SIG-M5 treated with dmso at 0.1 percent for 504 hours (cell line): Measurements from ENCODE around the gene C2CD3.
"Not testable (repeated sequence)": the region's sequence is repeated elsewhere in the genome, so short reads cannot be mapped to it uniquely, and the experiment has no call there.

ENCODE experiments used
- DNase-seq: peaks from one replicate; lab custom pipeline; 2025; ENCODE audit not compliant: unreplicated experiment; lab: John Stamatoyannopoulos, UW

Gene C2CD3

GRCh38 chr11:74159642-74160041 lies 11.2 kb downstream of the C2CD3 start:
- no peak for DNase-seq

GRCh38 chr11:74157169-74157568 lies 13.6 kb downstream of the C2CD3 start:
- no peak for DNase-seq

DNA sequence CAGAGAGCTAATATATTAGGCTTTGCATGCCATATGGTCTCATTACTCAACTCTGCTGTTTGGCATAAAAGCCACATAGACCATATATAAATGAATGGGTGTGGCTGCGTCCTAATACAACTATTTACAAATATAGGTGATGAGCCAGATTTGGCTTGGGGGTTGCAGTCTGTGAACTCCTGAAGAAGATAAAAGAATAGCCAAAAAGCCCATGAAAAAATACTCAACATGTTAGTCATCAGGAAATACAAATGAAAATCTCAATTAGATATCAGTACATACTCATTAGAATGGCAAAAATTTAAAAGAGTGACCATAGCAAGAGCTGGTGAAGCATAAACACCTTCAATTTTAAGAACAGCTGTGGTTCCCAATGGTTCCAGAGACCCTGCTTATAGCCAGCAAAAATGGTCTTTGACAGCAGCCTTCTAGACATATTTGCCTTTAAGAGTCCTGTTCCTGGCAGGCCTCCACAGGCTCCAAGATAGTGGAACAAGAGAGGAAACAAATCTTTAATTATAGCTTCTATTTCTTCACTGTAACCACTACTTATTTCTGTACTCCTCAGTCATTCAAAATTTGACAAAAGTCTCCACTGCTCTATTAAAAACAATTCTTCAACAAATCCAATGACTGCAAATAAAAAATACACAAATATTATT lies 16.1 kb downstream of the C2CD3 start:
- no peak for DNase-seq

GRCh38 chr11:74153224-74153623 lies 17.6 kb downstream of the C2CD3 start:
- DNase-seq, result no peak

DNA sequence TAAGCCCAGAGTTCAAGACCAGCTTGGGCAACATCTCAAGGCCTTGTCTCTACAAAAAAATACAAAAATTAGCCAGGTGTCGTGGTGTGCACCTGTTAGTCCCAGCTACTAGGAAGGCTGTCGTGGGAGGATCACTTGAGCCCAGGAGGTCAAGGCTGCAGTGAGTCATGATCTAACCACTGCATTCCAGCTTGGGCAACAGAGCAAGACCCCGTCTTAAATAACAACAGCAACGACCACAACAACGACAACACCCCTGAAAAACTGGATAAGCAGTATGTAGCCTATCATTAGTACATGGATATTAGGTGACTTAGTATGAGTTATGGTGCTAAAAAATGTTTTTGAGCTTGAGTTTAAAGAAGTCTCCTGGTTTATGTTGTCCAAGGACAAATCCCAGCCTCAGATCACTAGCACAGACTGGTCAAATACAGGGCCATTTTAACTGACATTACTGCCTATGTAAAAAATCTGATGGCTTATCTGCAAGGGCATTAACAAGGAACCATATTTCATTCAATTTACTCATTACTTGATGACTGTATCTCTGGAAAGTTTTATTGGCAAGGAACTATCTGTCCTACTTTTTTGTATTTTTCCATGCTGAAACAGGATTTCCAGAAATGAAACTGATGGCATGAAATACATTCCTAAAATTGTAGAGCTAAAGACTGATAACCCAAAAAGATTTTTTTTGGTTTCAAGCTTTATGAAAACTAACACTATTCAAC lies 23.4 kb downstream of the C2CD3 start:
- no peak for DNase-seq

DNA sequence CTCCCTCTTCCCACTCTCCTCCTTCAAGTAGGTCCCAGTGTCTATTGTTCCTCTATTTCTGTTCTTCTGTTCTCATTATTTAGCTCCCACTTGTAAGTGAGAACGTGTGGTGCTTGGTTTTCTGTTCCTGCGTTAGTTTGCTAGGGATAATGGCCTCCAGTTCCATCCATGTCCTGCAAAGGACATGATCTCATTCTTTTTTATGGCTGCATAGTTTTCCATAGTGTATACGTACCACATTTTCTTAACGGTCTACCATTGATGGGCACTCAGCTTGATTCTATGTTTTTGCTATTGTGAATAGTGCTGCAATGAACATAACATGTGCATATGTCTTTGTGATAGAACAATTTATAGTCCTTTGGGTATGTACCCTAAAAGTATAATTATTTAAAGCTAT lies 26.2 kb downstream of the C2CD3 start:
- DNase-seq, result no peak

DNA sequence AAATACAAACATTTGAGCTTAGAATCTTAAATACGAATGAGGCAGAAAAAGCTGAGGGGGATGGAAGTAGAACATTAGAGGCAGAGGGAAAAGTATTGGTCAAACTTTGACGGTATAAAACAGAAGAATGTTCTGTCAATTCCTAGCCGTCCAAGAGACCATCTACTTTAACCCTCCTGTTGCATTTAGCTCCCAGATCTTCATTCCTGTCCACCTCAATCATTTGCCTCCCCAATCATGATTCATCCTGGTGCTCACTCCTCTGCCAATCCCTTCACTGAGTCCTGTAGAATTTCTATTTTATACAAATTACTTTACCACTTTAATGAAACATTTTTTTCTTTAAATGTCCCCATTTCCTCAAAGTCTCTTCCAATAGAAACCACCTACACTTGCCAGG lies 28.2 kb downstream of the C2CD3 start:
- no peak for DNase-seq

- no peak for DNase-seq
These were observed 28.9 kb downstream of the C2CD3 start for GRCh38 chr11:74141908-74142307.

- DNase-seq, result peak; percentile 19
These were observed 29.5 kb downstream of the C2CD3 start for GRCh38 chr11:74141241-74141695.

GRCh38 chr11:74139919-74140431 lies 30.8 kb downstream of the C2CD3 start:
- not testable (repeated sequence) for DNase-seq

GRCh38 chr11:74139151-74139918 lies 31.5 kb downstream of the C2CD3 start:
- no peak for DNase-seq

- DNase-seq, result peak; percentile 60
These were observed 32.2 kb downstream of the C2CD3 start for GRCh38 chr11:74138572-74138971.

DNA sequence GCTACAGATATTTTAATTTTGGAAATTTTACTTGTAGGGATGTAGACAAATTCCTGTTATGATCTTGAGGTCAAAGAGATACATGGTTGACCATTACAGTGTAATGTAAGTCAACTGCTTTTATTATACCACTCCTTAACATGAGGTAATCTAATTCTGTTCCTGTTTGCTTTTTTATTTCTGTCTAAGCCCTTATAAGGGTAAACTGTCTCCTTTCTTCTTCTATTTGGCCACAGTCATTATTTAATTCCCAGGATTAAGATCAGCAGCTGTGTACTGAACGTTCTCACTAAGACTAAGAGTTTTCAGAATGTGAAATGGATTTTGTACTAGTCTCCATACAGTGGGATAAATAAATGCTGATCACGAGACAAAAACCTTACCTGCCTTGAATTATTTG lies 32.8 kb downstream of the C2CD3 start:
- DNase-seq, result no peak

GRCh38 chr11:74135127-74135840 lies 35.5 kb downstream of the C2CD3 start:
- DNase-seq, result no peak

DNA sequence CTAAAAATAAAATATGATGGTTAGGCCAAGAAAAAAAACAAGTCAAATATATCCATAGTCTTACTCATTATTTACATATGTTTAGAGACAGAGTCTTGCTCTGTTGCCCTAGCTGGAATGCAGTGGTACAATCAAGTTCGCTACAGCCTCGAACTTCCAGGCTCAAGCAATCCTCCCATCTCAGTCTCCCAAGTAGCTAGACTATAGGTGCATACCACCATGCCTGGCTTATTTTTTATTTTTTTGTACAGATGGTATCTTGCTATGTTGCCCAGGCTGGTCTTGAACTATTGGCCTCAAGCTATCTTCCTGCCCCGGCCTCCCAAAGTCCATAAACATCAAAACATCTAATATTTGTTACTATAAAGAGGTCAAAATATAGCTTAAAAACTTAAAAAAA lies 36.1 kb downstream of the C2CD3 start:
- no peak for DNase-seq

DNA sequence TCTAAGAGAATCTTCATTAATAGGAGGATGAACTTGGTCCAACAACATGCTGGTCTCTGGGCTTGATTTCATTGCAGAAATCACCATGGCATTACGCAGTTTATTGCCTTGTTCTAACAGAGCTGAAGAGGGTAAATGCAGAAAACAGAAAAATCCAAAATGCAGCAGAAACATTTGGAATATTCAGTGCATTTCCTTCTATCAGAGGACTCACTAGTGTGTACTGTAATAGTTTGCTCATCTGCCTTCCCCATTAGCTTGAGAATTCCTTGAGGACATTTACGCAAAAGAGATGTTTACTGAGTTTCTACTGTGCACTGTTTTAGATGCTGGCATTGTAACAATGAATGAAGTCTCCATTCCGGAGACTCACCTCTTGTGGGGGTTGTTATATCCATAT lies 37.4 kb downstream of the C2CD3 start:
- DNase-seq, result no peak

GRCh38 chr11:74132833-74133232 lies 38.0 kb downstream of the C2CD3 start:
- DNase-seq, result no peak

DNA sequence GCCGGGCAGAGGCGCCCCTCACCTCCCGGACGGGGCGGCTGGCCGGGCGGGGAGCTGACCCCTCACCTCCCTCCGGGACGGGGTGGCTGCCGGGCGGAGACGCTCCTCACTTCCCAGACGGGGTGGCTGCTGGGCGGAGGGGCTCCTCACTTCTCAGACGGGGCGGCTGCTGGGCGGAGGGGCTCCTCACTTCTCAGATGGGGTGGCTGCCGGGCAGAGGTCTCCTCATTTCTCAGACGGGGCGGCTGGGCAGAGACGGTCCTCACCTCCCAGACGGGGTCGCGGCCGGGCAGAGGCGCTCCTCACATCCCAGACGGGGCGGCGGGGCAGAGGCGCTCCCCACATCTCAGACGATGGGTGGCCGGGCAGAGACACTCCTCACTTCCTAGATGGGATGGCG lies 41.7 kb downstream of the C2CD3 start:
- not testable (repeated sequence) for DNase-seq

- no peak for DNase-seq
These were observed 47.8 kb downstream of the C2CD3 start for GRCh38 chr11:74123008-74123448.

- no peak for DNase-seq
These were observed 49.0 kb downstream of the C2CD3 start for GRCh38 chr11:74121804-74122203.
